Lower lobe of right lung (tissue), 2 donors: ENCODE data around the gene STK32B. TPM values are rescaled to one million over a fixed set of nuclear protein-coding genes. Genes with fewer than 3 reads are reported as not detected.

ENCODE experiments used
- ATAC-seq, 2 donors: fragments of 200-7000 bp; cut with Tn5 transposase; one replicate each; pipeline ENCODE4 v1.9.1; 2020 to 2022; ENCODE audit warnings: mild to moderate bottlenecking in 2 of 2, moderate library complexity in 2 of 2
- DNase-seq: peaks from one replicate; pipeline ENCODE4 v3.0.0-alpha.2; 2020
- H3K27ac ChIP-seq: fragments of 200-600 bp; one replicate; pipeline ENCODE4 v1.8.0; 2022
- H3K27me3 ChIP-seq: fragments of 200-600 bp; one replicate; pipeline ENCODE4 v1.8.0; 2022; ENCODE audit warnings: low read depth
- H3K36me3 ChIP-seq: fragments of 200-600 bp; one replicate; pipeline ENCODE4 v1.8.0; 2022; ENCODE audit warnings: mild to moderate bottlenecking
- H3K4me1 ChIP-seq: fragments of 200-600 bp; one replicate; pipeline ENCODE4 v1.8.0; 2022
- H3K4me3 ChIP-seq: fragments of 200-600 bp; one replicate; pipeline ENCODE4 v1.8.0; 2022; ENCODE audit warnings: mild to moderate bottlenecking
- H3K9me3 ChIP-seq: fragments of 200-600 bp; one replicate; pipeline ENCODE4 v1.8.0; 2022
- CTCF ChIP-seq: fragments of 200-600 bp; IDR thresholded peaks from one replicate; pipeline ENCODE4 v1.8.0; 2022; ENCODE audit warnings: antibody characterized with exemption, mild to moderate bottlenecking
- intact Hi-C: fragments of 100-400 bp; cut with DNase I; formaldehyde crosslinking; loops from one replicate; pipeline ENCODE4 v1.11.0; 2022
- total RNA-seq: library from RNA; stranded (reverse); fragmentation: NEBNext Ultra II Directional; extraction: Animal tissue kit (Norgen Biotek cat#: 25700); gene quantifications from one replicate; pipeline ENCODE4 v1.2.1, GENCODE V29; 2021
- donor health status: DM: no; HTN: yes; CAD: no; lungs with severe emphysema.

The STK32B gene
- total RNA-seq, 1 donor from 2014 or later = 1.3 TPM

GRCh38 chr4:5009796-5010195 is 41.5 kb upstream of the STK32B start:
- Histone ChIP-seq H3K4me1 (no peaks in the 10 kb centered on the region), H3K27me3 (peaks cover 21% of the 10 kb centered on the region), H3K4me3 (no peak overlapping the region), H3K9me3 (no peaks in the 10 kb centered on the region), H3K36me3 (no peaks in the 10 kb centered on the region), H3K27ac (no peak overlapping the region)
- intact Hi-C loops = no loop called here
- DNase-seq = no peak
- ATAC-seq = no peak
- no peak for TF ChIP-seq CTCF

- peaks cover 13% of the 10 kb centered on the region for H3K27me3 ChIP-seq
- TF ChIP-seq CTCF = no peak
- intact Hi-C loops = no loop called here
- no peaks in the 10 kb centered on the region for H3K36me3 ChIP-seq
- no peaks in the 10 kb centered on the region for H3K4me1 ChIP-seq
- no peak overlapping the region for H3K27ac ChIP-seq
- no peak for ATAC-seq
- H3K9me3 ChIP-seq = no peaks in the 10 kb centered on the region
- no peak for DNase-seq
- no peak overlapping the region for H3K4me3 ChIP-seq
Measured at GRCh38 chr4:5010984-5011383, 40.3 kb upstream of the STK32B start.

- H3K9me3 ChIP-seq = no peaks in the 10 kb centered on the region
- H3K36me3 ChIP-seq = no peaks in the 10 kb centered on the region
- no peak for DNase-seq
- intact Hi-C loops = no loop called here
- H3K27me3 ChIP-seq = peaks cover 12% of the 10 kb centered on the region
- no peak for TF ChIP-seq CTCF
- ATAC-seq = peak in 1 of 2 donors; percentile 48
- H3K27ac ChIP-seq = no peak overlapping the region
- no peak overlapping the region for H3K4me3 ChIP-seq
- H3K4me1 ChIP-seq = no peaks in the 10 kb centered on the region
Measured at GRCh38 chr4:5012244-5012898, 38.9 kb upstream of the STK32B start.

- DNase-seq (no peak), ATAC-seq (no peak)
- no peak for TF ChIP-seq CTCF
- Histone ChIP-seq H3K36me3 (no peaks in the 10 kb centered on the region), H3K27me3 (peaks cover 12% of the 10 kb centered on the region), H3K27ac (no peak overlapping the region), H3K9me3 (no peaks in the 10 kb centered on the region), H3K4me1 (no peaks in the 10 kb centered on the region), H3K4me3 (no peak overlapping the region)
- intact Hi-C loops = no loop called here
Measured at GRCh38 chr4:5012958-5013357, 38.3 kb upstream of the STK32B start.

- intact Hi-C loops = no loop called here
- no peak overlapping the region for H3K4me3 ChIP-seq
- peaks cover 14% of the 10 kb centered on the region for H3K27me3 ChIP-seq
- DNase-seq (no peak), ATAC-seq (no peak)
- peaks cover 2% of the 10 kb centered on the region for H3K4me1 ChIP-seq
- H3K27ac ChIP-seq = no peak overlapping the region
- H3K9me3 ChIP-seq = no peaks in the 10 kb centered on the region
- H3K36me3 ChIP-seq = no peaks in the 10 kb centered on the region
- no peak for TF ChIP-seq CTCF
Measured at GRCh38 chr4:5014007-5014682, 37.1 kb upstream of the STK32B start.
